Astrocyte of the spinal cord (primary cell): ENCODE results near the gene VSX1.

Experiments
- DNase-seq: peaks from one replicate; pipeline ENCODE4 v3.0.0; 2011; ENCODE audit warnings: low read depth, low spot score
- H3K4me3 ChIP-seq: 2 replicates; pipeline ENCODE4 v1.5.1; 2011; ENCODE audit warnings: low read depth, mild to moderate bottlenecking, low read length, moderate library complexity
- in situ Hi-C: cut with HindIII; loops from 2 replicates; pipeline ENCODE4 v1.10.0; 2017; ENCODE audit warnings: low sequenced_read_pairs
- TF ChIP-seq, protein P1 (sequence below): IDR thresholded peaks from 2 replicates; pipeline ENCODE4 v1.5.1; 2012; ENCODE audit warnings: low read depth, mild to moderate bottlenecking, low read length, inconsistent platforms

The VSX1 gene

DNA sequence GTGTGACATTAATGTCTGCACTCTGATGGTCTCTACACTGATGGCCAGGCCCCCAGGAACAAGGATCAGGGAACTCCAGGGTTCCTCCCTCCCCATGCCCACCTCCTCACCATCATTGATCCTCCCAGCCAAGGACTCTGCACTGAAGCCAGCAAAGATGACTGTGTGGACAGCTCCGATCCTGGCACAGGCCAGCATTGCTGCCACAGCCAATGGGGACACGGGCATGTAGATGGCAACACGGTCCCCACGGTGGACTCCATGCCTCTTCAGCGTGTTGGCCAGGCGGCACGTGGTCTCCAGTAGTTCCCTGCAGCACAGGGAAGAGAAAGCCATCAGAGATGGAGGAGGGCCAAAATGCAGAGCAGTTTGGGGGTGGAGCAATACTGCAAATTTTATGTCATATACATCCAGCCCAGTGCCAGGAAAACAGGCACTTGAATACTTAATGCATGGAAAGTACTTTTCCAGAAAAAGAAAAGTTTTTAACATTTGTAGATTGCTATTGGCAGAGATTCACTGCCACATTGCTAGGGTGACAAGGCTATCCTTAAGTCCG lies 51.2 kb downstream of the VSX1 start:
- H3K4me3 ChIP-seq, result no peak overlapping the region
- no peak for DNase-seq
- in situ Hi-C loops, result no loop called here
- TF ChIP-seq, protein P1, sequence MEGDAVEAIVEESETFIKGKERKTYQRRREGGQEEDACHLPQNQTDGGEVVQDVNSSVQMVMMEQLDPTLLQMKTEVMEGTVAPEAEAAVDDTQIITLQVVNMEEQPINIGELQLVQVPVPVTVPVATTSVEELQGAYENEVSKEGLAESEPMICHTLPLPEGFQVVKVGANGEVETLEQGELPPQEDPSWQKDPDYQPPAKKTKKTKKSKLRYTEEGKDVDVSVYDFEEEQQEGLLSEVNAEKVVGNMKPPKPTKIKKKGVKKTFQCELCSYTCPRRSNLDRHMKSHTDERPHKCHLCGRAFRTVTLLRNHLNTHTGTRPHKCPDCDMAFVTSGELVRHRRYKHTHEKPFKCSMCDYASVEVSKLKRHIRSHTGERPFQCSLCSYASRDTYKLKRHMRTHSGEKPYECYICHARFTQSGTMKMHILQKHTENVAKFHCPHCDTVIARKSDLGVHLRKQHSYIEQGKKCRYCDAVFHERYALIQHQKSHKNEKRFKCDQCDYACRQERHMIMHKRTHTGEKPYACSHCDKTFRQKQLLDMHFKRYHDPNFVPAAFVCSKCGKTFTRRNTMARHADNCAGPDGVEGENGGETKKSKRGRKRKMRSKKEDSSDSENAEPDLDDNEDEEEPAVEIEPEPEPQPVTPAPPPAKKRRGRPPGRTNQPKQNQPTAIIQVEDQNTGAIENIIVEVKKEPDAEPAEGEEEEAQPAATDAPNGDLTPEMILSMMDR, result no peak

DNA sequence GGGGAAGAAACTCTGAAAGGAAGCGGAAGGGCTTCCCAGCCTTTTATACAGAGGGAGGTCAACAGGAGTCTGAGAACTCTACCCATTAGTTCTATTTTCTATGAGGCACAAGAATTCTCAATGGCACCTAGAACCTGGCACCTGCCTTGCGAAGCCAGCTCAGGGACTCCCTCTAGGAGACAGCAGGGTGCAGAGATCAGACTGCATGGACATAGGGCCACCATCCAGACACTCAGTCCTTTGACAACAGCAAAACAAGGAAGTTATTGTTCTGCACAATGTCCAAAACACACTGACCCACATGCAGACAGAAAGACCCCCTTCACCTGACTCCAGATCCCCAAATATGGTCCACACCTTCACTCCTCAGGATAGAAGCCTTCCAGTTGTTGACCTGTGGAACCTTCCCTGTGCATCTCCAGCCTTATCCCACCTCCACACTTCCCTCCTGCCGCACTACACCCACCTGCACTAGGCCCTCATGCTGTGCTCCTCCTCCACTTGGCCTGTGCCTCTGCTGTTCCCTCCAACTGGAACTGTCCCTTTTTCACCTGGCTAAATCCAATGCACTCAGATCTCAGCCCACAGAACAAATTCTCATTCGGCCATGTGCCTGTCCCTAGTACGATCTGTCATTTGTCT lies 51.8 kb downstream of the VSX1 start:
- no peak for DNase-seq
- in situ Hi-C loops, result no loop called here
- H3K4me3 ChIP-seq, result no peak overlapping the region
- TF ChIP-seq, protein P1, result no peak

DNA sequence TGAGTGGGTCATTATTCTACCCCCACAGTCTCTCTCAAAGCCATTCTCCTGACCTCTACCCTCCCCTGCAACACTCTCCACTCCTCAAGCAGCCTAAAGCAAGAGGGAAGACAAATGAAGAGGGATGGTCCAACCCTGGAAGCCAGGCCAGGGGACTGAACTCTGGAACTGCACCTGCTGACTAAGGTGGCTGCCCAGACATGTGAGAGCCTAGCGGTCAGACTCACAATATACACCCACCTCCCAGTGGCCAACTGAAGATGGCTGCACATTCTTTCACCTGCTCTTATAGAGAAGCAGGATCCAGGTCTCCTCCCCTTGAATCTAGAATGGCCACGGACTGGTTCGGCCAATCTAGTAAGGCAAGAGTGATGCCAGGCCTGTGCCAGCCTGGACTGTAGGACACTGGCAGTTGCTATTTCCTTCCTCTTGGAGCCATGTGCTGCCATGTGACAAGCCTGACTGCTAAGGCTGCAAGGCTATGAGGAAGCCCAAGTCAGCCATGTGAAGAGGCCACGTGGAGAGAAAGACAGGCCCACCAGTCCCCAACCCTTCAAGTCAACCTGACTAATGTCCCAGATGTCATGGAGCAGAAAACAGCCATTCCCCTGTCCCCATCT lies 55.8 kb downstream of the VSX1 start:
- TF ChIP-seq, protein P1, result no peak
- DNase-seq, result no peak
- no peak overlapping the region for H3K4me3 ChIP-seq
- in situ Hi-C loops, result no loop called here
